Peyer's patch (tissue), 4 donors: Measurements from ENCODE around the gene IFT81. TPM values are rescaled to one million over a fixed set of nuclear protein-coding genes. Genes with fewer than 3 reads are reported as not detected.

Experiments
- DNase-seq, 3 donors: peaks; one replicate each; pipeline ENCODE4 v3.0.0-alpha.2; 2017 to 2019
- H3K27ac ChIP-seq, 4 donors: fragments of 200-600 bp; sonication (generic); one replicate each; pipeline ENCODE4 v1.5.1; 2016 to 2019
- H3K27me3 ChIP-seq, 2 donors: fragments of 200-600 bp; sonication (generic); one replicate each; pipeline ENCODE4 v1.5.1; 2019
- H3K36me3 ChIP-seq, 3 donors: fragments of 200-600 bp; sonication (generic); one replicate each; pipeline ENCODE4 v1.5.1; 2016 to 2019
- H3K4me1 ChIP-seq, 4 donors: fragments of 200-600 bp; sonication (generic); one replicate each; pipeline ENCODE4 v1.5.1; 2016 to 2019
- H3K4me3 ChIP-seq, 4 donors: fragments of 200-600 bp; sonication (generic); 1 replicate in 3 of 4; 2 replicates in 1 of 4; pipeline ENCODE4 v1.5.1; 2016 to 2019; ENCODE audit warnings: mild to moderate bottlenecking in 1 of 4
- H3K9me3 ChIP-seq, 4 donors: fragments of 200-600 bp; sonication (generic); one replicate each; pipeline ENCODE4 v1.5.1; 2016 to 2019; ENCODE audit warnings: mild to moderate bottlenecking in 1 of 4
- POLR2A ChIP-seq, 2 donors: fragments of 450-650 bp; IDR thresholded peaks; one replicate each; pipeline ENCODE4 v1.5.1; 2017; ENCODE audit warnings: antibody characterized with exemption in 2 of 2, mild to moderate bottlenecking in 2 of 2, moderate library complexity in 2 of 2
- total RNA-seq, 4 donors: library from RNA; depleted of rRNA; stranded (reverse); fragments of >200 nt; gene quantifications; one replicate each; pipeline ENCODE4 v1.1.0, GENCODE V29; 2016
- TF ChIP-seq, protein P1 (sequence below), 6 experiments: fragments of 450-650 bp in 4 of 6; fragments of 200-600 bp in 2 of 6; sonication (generic) in 1 of 6; IDR thresholded peaks; one replicate each; pipeline ENCODE4 v1.5.1; 2017 to 2019; ENCODE audit warnings: antibody characterized with exemption in 6 of 6, mild to moderate bottlenecking in 3 of 6, moderate library complexity in 1 of 6

IFT81 gene
- total RNA-seq, 4 donors from 2014 or later, result 2.5 to 20.6 (median 7.5) TPM

- peaks cover 0 to 18% (median 0%) of the 10 kb centered on the region in 4 donors for H3K4me1 ChIP-seq
- no peaks in the 10 kb centered on the region for H3K36me3 ChIP-seq
- H3K27ac ChIP-seq, result peak overlapping the region in 3 of 4 donors; percentile 48 to 80 (median 75)
- TF ChIP-seq POLR2A (IDR thresholded peaks at IDR 0.05), result no peak
- TF ChIP-seq, protein P1, sequence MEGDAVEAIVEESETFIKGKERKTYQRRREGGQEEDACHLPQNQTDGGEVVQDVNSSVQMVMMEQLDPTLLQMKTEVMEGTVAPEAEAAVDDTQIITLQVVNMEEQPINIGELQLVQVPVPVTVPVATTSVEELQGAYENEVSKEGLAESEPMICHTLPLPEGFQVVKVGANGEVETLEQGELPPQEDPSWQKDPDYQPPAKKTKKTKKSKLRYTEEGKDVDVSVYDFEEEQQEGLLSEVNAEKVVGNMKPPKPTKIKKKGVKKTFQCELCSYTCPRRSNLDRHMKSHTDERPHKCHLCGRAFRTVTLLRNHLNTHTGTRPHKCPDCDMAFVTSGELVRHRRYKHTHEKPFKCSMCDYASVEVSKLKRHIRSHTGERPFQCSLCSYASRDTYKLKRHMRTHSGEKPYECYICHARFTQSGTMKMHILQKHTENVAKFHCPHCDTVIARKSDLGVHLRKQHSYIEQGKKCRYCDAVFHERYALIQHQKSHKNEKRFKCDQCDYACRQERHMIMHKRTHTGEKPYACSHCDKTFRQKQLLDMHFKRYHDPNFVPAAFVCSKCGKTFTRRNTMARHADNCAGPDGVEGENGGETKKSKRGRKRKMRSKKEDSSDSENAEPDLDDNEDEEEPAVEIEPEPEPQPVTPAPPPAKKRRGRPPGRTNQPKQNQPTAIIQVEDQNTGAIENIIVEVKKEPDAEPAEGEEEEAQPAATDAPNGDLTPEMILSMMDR (IDR thresholded peaks at IDR 0.05), result no peak
- H3K9me3 ChIP-seq, result no peaks in the 10 kb centered on the region
- no peak overlapping the region for H3K4me3 ChIP-seq
- no peaks in the 10 kb centered on the region for H3K27me3 ChIP-seq
- peak in 2 of 3 donors; percentile 53 to 69 for DNase-seq
Observed at GRCh38 chr12:110256780-110257431, 132.7 kb downstream of the IFT81 start.

- no peak for TF ChIP-seq POLR2A (IDR thresholded peaks at IDR 0.05)
- TF ChIP-seq, protein P1 (IDR thresholded peaks at IDR 0.05), result no peak
- H3K27me3 ChIP-seq, result no peaks in the 10 kb centered on the region
- DNase-seq, result no peak
- no peaks in the 10 kb centered on the region for H3K36me3 ChIP-seq
- H3K9me3 ChIP-seq, result no peaks in the 10 kb centered on the region
- H3K27ac ChIP-seq, result no peak overlapping the region
- H3K4me1 ChIP-seq, result peaks cover 0 to 12% (median 0%) of the 10 kb centered on the region in 4 donors
- H3K4me3 ChIP-seq, result no peak overlapping the region
Observed at GRCh38 chr12:110258466-110258865, 134.3 kb downstream of the IFT81 start.

DNA sequence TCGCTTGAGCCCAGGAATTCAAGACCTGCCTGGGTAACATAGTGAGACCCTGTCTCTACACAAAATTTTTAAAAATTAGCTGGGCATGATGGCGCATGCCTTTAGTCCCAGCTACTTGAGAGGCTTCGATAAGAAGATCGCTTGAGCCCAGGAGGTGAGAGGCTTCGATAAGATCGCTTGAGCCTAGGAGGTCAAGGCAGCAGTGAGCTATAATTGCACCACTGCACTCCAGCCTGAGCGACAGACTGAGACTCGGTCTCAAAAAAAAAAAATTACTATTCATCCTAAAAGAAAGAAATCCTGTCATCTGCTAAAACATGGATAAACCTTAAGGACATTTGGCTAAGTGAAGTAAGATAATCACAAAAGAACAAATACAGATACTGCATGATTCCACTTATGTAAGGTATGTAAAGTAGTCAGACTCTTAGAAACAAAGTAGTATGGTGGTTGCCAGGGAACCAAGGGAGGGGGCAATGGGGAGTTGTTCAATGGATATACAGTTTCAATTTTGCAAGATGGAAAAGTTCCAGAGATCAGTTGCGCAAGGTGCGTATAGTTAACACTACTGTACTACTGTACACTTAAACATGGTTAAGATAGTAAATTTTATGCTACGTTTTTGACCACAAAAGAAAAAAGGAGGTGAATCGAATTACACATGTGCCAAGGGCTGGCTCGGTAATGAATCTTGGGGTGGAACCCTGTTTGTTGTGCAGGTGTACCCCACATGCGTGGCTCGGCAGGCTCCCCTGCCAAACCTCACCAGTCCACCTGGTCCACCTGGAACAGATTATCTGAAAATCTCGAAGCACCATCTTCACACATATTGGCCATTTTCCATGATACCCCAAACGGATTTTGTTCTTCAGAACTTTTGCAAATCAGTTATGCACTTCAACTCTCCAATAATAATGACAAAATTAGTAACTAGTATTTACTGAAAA lies 138.6 kb downstream of the IFT81 start:
- H3K27ac ChIP-seq, result no peak overlapping the region
- no peaks in the 10 kb centered on the region for H3K9me3 ChIP-seq
- DNase-seq, result no peak
- TF ChIP-seq, protein P1 (IDR thresholded peaks at IDR 0.05), result no peak
- TF ChIP-seq POLR2A (IDR thresholded peaks at IDR 0.05), result no peak
- no peaks in the 10 kb centered on the region for H3K36me3 ChIP-seq
- peaks cover 0 to 13% (median 0%) of the 10 kb centered on the region in 4 donors for H3K4me1 ChIP-seq
- no peak overlapping the region for H3K4me3 ChIP-seq
- H3K27me3 ChIP-seq, result no peaks in the 10 kb centered on the region

DNA sequence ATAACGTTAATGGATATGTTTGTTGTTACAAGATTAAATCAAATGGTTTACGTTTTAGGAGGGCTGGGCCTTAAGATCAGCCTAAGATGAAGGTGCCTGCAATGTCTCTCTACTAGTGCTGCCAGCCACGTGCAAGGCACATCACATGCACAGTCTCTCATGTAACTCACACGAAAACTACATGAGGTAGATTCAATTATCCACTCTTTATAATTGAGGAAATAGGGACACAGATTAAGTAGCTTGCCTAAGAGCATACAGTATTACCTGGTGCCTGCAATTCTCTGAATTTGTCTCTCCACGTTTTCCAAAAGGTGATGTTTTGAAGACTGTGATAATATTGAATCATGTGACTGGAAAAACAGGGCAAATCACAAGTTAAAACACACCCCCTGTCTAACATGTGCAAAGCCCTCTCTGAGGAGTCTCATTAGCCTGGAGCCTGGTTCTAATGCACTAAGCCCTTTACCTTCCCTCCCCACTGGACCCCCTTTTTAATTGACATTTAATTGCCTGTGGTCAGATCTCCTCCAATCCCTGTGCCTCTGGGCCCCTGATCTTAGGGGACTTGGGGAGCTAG lies 142.3 kb downstream of the IFT81 start:
- Histone ChIP-seq H3K9me3 (no peaks in the 10 kb centered on the region), H3K27me3 (no peaks in the 10 kb centered on the region), H3K4me3 (no peak overlapping the region), H3K36me3 (no peaks in the 10 kb centered on the region), H3K4me1 (peaks cover 0 to 25% (median 0%) of the 10 kb centered on the region in 4 donors), H3K27ac (peak overlapping the region in 1 of 4 donors; percentile 60)
- no peak for TF ChIP-seq POLR2A (IDR thresholded peaks at IDR 0.05)
- TF ChIP-seq, protein P1 (IDR thresholded peaks at IDR 0.05), result no peak
- DNase-seq, result no peak

DNA sequence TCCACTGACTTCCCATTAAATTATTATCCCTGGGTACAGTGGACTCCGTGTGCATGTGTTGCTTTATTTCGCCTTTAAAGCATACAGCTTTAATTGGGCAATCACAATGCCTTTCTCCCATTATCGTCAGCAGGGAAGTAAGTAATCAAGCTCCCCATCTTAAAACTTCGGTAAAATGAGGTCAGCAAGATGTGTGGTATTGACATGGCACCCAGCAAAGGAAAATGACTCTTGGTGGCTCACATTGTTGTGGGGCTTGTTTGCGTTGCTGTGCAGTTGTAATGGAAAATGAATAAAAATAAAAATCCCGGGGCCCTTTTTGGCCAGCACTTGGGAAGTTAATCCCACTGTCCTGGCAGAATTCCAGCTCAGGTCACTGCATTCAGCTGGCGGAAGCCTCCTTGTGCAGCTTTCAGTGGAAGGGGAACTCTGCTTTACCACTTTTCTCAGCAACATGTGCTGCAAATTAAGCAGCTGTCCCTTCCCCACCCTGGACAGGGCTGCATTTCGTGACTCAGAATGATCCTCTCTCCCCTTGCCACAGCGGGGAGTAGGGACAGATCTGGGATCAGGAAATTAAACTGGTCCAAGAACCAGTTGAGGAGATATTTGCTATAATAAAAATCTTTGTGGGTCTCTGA lies 142.9 kb downstream of the IFT81 start:
- Histone ChIP-seq H3K9me3 (no peaks in the 10 kb centered on the region), H3K27me3 (no peaks in the 10 kb centered on the region), H3K4me3 (no peak overlapping the region), H3K4me1 (peaks cover 0 to 25% (median 0%) of the 10 kb centered on the region in 4 donors), H3K36me3 (no peaks in the 10 kb centered on the region), H3K27ac (peak overlapping the region in 3 of 4 donors; percentile 9 to 60 (median 23))
- DNase-seq, result peak in 1 of 3 donors; percentile 51
- TF ChIP-seq, protein P1 (IDR thresholded peaks at IDR 0.05), result no peak
- no peak for TF ChIP-seq POLR2A (IDR thresholded peaks at IDR 0.05)
